NT2/D1 (cell line): ENCODE results near the gene SREBF1.

Source experiments
- YY1 ChIP-seq: IDR thresholded peaks from 2 replicates; pipeline ENCODE4 v1.6.1; 2011; ENCODE audit not compliant: insufficient read length, insufficient read depth
- ZNF274 ChIP-seq: IDR thresholded peaks from 2 replicates; pipeline ENCODE4 v1.6.1; 2011; ENCODE audit warnings: mild to moderate bottlenecking, low read depth, low read length

- TF ChIP-seq YY1 (no peak), ZNF274 (no peak)
Observed at GRCh38 chr17:17843096-17843495, 6.3 kb upstream of the SREBF1 start.
